ENCODE measurements around the gene TSPAN13. TPM values are rescaled to one million over a fixed set of nuclear protein-coding genes. Genes with fewer than 3 reads are reported as not detected.

TSPAN13 gene
- polyA plus RNA-seq, 2 of the 4 experiments (the other 2 are of a cell fraction) = 9.6 to 40.7 TPM

DNA sequence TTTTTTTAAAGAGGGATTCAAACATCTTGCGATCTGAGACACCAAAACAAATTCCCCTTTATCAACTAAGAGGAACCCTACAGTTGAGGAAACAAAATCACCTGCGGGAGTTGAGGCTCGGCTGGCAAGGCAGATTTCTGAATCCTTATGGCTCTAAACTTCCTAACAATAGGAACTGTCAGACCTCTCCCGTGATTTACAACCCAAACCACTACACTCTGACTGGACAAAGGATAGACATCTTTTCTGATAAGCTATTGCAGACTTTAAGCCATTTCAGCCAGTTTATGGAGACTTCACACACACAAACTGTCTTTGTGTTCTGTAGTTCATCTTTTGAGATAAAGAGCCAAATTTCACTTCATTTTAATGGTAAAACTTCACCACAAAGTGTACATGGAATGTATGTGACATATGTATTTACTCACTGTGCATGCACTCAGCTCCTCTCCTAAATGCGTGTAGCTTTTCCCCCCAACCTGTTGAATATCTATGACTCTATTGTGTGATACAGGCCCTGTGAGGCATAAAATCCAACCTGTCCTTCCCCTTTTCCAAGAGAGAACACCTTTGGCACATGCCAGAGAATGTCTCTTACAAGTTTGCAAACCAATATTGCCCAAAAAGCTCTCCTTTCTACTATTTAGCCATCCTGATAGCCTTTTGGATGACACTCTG is 15.4 kb upstream of the TSPAN13 start:
- DNase-seq (ENCODE audit: low read depth in 1 of 2, low spot score in 1 of 2) = no peak
- Histone ChIP-seq H3K4me3 (no peak overlapping the region), H3K4me2 (no peak overlapping the region), H3K27ac (no peak overlapping the region), H3K4me1 (peaks cover 37% of the 10 kb centered on the region), H3K9me3 (no peaks in the 10 kb centered on the region)
- CTCF ChIA-PET = interaction anchor here (1.0 to 2.4 kb wide), 2 partner anchors 9 to 43 kb away, joined by 3 to 8 read pairs; no protein-coding TSS in a partner anchor
- POLR2A ChIA-PET = no interaction called here
- TF ChIP-seq RNF2 (IDR thresholded peaks at IDR 0.05; ENCODE audit: borderline replicate concordance, low read depth) (no peak), BCL3 (IDR thresholded peaks at IDR 0.05) (no peak), POLR2A (IDR thresholded peaks at IDR 0.05; ENCODE audit: low read length) (no peak)
- WGBS (ENCODE audit: missing lambda C conversion rate) = 94% methylated on average over 5 of the region's 5 CpGs
- ATAC-seq = no peak
- FAIRE-seq = no peak

GRCh38 chr7:16739863-16740622 is 13.5 kb upstream of the TSPAN13 start:
- CTCF ChIA-PET = interaction anchor here (1.1 to 2.4 kb wide), 3 partner anchors 10 to 45 kb away, joined by 3 to 8 read pairs (median 4); no protein-coding TSS in a partner anchor
- DNase-seq (ENCODE audit: low read depth in 1 of 2, low spot score in 1 of 2) (peak; percentile 69 to 80), FAIRE-seq (peak; percentile 36), ATAC-seq (peak; percentile 97 to 99)
- WGBS (ENCODE audit: missing lambda C conversion rate) = 21% methylated on average over 6 of the region's 6 CpGs
- Histone ChIP-seq H3K4me2 (peak overlapping the region; percentile 44), H3K4me3 (no peak overlapping the region), H3K27ac (peak overlapping the region; percentile 70 to 71), H3K4me1 (peaks cover 42% of the 10 kb centered on the region), H3K9me3 (no peaks in the 10 kb centered on the region)
- POLR2A ChIA-PET = no interaction called here
- no peak for TF ChIP-seq NFE2L2 (conservative IDR thresholded peaks at IDR 0.05; ENCODE audit: low read length)
- TF ChIP-seq HES2 (IDR thresholded peaks at IDR 0.05) = no peak
- peak; percentile 70 for TF ChIP-seq JUNB (IDR thresholded peaks at IDR 0.05)
- TF ChIP-seq ZSCAN20 (CRISPR knock-in tag; IDR thresholded peaks at IDR 0.05) = no peak
- TF ChIP-seq HMGXB4 (CRISPR knock-in tag; IDR thresholded peaks at IDR 0.05; ENCODE audit: borderline replicate concordance) = no peak
- TF ChIP-seq FOXS1 (CRISPR knock-in tag; IDR thresholded peaks at IDR 0.05) = no peak
- 0 out of 2 replicates have a peak, but pooled peaks have one; percentile 16 for TF ChIP-seq GATA3 (IDR thresholded peaks at IDR 0.05; ENCODE audit: borderline replicate concordance)
- TF ChIP-seq EP300 (IDR thresholded peaks at IDR 0.05) = peak in 1 of 2 experiments; percentile 29; a peak in 2 of 5 replicates
- TF ChIP-seq BCL3 (IDR thresholded peaks at IDR 0.05) = no peak
- TF ChIP-seq RCOR1 (IDR thresholded peaks at IDR 0.05; ENCODE audit: low read depth, low read length) = no peak
- no peak for TF ChIP-seq KDM1A (IDR thresholded peaks at IDR 0.05; ENCODE audit: low read depth)
- TF ChIP-seq, protein P1, sequence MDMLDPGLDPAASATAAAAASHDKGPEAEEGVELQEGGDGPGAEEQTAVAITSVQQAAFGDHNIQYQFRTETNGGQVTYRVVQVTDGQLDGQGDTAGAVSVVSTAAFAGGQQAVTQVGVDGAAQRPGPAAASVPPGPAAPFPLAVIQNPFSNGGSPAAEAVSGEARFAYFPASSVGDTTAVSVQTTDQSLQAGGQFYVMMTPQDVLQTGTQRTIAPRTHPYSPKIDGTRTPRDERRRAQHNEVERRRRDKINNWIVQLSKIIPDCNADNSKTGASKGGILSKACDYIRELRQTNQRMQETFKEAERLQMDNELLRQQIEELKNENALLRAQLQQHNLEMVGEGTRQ (IDR thresholded peaks at IDR 0.05) = no peak; the same call in 1 of the 2 replicates
- TF ChIP-seq CEBPB (IDR thresholded peaks at IDR 0.05) = peak; percentile 24 to 35; a peak in 2 of 4 replicates
- TF ChIP-seq, protein P2, sequence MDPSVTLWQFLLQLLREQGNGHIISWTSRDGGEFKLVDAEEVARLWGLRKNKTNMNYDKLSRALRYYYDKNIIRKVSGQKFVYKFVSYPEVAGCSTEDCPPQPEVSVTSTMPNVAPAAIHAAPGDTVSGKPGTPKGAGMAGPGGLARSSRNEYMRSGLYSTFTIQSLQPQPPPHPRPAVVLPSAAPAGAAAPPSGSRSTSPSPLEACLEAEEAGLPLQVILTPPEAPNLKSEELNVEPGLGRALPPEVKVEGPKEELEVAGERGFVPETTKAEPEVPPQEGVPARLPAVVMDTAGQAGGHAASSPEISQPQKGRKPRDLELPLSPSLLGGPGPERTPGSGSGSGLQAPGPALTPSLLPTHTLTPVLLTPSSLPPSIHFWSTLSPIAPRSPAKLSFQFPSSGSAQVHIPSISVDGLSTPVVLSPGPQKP (IDR thresholded peaks at IDR 0.05; ENCODE audit: low read depth, low read length) = no peak
- no peak for TF ChIP-seq TP53 (CRISPR knock-in tag; IDR thresholded peaks at IDR 0.05)
- TF ChIP-seq KDM5A (IDR thresholded peaks at IDR 0.05) = no peak
- TF ChIP-seq, protein P3, sequence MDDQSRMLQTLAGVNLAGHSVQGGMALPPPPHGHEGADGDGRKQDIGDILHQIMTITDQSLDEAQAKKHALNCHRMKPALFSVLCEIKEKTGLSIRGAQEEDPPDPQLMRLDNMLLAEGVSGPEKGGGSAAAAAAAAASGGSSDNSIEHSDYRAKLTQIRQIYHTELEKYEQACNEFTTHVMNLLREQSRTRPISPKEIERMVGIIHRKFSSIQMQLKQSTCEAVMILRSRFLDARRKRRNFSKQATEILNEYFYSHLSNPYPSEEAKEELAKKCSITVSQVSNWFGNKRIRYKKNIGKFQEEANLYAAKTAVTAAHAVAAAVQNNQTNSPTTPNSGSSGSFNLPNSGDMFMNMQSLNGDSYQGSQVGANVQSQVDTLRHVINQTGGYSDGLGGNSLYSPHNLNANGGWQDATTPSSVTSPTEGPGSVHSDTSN (IDR thresholded peaks at IDR 0.05) = no peak
- TF ChIP-seq ESRRA (IDR thresholded peaks at IDR 0.05; ENCODE audit: borderline replicate concordance, low read length) = no peak
- no peak for TF ChIP-seq RFX5 (IDR thresholded peaks at IDR 0.05)
- TF ChIP-seq HEYL (CRISPR knock-in tag; IDR thresholded peaks at IDR 0.05) = no peak
- no peak for TF ChIP-seq MAZ (IDR thresholded peaks at IDR 0.05; ENCODE audit: borderline replicate concordance, low read depth, low read length)
- no peak for TF ChIP-seq NR3C1 (IDR thresholded peaks at IDR 0.05)

Data from A549 (cell line).